Activated naive CD8-positive, alpha-beta T cell treated with anti-CD3 and anti-CD28 coated beads, Interleukin-2, amount 50 U/mL, for 16 hours (primary cell): Measurements from ENCODE around the gene STXBP3.
"Not testable (repeated sequence)": the region's sequence is repeated elsewhere in the genome, so short reads cannot be mapped to it uniquely, and the experiment has no call there.

ENCODE experiments used
- DNase-seq: peaks from one replicate; pipeline ENCODE4 v3.0.0-alpha.2; 2020; ENCODE audit warnings: low read depth, low spot score

Gene STXBP3

GRCh38 chr1:108746382-108747170, at the start of gene STXBP3:
STXBP3 (plus strand) TSS chr1:108746674; CDS start chr1:108746738, 64 bp downstream.
- DNase-seq = peak; percentile 99

GRCh38 chr1:108699375-108700332, 46.8 kb upstream of the STXBP3 start:
- no peak for DNase-seq

- no peak for DNase-seq
Measured at GRCh38 chr1:108701176-108701849, 45.2 kb upstream of the STXBP3 start.

GRCh38 chr1:108702109-108702508, 44.4 kb upstream of the STXBP3 start:
- not testable (repeated sequence) for DNase-seq

- no peak for DNase-seq
Measured at GRCh38 chr1:108703939-108704338, 42.5 kb upstream of the STXBP3 start.

GRCh38 chr1:108704496-108704895, 42.0 kb upstream of the STXBP3 start:
- DNase-seq = no peak

GRCh38 chr1:108706643-108707042, 39.8 kb upstream of the STXBP3 start:
- DNase-seq = no peak

GRCh38 chr1:108708691-108709660, 37.5 kb upstream of the STXBP3 start:
- DNase-seq = peak; percentile 21

- no peak for DNase-seq
Measured at GRCh38 chr1:108712606-108713150, 33.8 kb upstream of the STXBP3 start, which contains the start of gene FNDC7. FNDC7 (plus strand) TSS chr1:108712908; CDS start chr1:108712934, 26 bp downstream.

GRCh38 chr1:108715932-108716331, 30.5 kb upstream of the STXBP3 start:
- DNase-seq = no peak

- no peak for DNase-seq
Measured at GRCh38 chr1:108716437-108717230, 29.8 kb upstream of the STXBP3 start.

GRCh38 chr1:108717774-108718316, 28.6 kb upstream of the STXBP3 start:
- no peak for DNase-seq

GRCh38 chr1:108718927-108719655, 27.4 kb upstream of the STXBP3 start:
- DNase-seq = no peak

- DNase-seq = no peak
Measured at GRCh38 chr1:108719656-108720435, 26.6 kb upstream of the STXBP3 start.

- DNase-seq = no peak
Measured at GRCh38 chr1:108722292-108722691, 24.2 kb upstream of the STXBP3 start.

- no peak for DNase-seq
Measured at GRCh38 chr1:108725906-108726305, 20.6 kb upstream of the STXBP3 start.

- no peak for DNase-seq
Measured at GRCh38 chr1:108728327-108728923, 18.0 kb upstream of the STXBP3 start.
